22Rv1 (cell line): ENCODE data around the gene DSC1.
"Not testable (repeated sequence)": the region's sequence is repeated elsewhere in the genome, so short reads cannot be mapped to it uniquely, and the experiment has no call there.

Experiments used
- H3K27ac ChIP-seq: fragments of 450-650 bp; 2 replicates; pipeline ENCODE4 v1.5.1; 2017
- ZFX ChIP-seq: fragments of 450-650 bp; IDR thresholded peaks from 2 replicates; pipeline ENCODE4 v1.6.1; 2017; ENCODE audit warnings: antibody characterized with exemption, borderline replicate concordance
- TF ChIP-seq, protein P1 (sequence below): fragments of 450-650 bp; IDR thresholded peaks from 2 replicates; pipeline ENCODE4 v1.5.1; 2017; ENCODE audit warnings: mild to moderate bottlenecking

DSC1 gene

GRCh38 chr18:31129398-31130115 lies 33.1 kb downstream of the DSC1 start:
- no peak for TF ChIP-seq ZFX
- TF ChIP-seq, protein P1, sequence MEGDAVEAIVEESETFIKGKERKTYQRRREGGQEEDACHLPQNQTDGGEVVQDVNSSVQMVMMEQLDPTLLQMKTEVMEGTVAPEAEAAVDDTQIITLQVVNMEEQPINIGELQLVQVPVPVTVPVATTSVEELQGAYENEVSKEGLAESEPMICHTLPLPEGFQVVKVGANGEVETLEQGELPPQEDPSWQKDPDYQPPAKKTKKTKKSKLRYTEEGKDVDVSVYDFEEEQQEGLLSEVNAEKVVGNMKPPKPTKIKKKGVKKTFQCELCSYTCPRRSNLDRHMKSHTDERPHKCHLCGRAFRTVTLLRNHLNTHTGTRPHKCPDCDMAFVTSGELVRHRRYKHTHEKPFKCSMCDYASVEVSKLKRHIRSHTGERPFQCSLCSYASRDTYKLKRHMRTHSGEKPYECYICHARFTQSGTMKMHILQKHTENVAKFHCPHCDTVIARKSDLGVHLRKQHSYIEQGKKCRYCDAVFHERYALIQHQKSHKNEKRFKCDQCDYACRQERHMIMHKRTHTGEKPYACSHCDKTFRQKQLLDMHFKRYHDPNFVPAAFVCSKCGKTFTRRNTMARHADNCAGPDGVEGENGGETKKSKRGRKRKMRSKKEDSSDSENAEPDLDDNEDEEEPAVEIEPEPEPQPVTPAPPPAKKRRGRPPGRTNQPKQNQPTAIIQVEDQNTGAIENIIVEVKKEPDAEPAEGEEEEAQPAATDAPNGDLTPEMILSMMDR = no peak
- no peak overlapping the region for H3K27ac ChIP-seq

DNA sequence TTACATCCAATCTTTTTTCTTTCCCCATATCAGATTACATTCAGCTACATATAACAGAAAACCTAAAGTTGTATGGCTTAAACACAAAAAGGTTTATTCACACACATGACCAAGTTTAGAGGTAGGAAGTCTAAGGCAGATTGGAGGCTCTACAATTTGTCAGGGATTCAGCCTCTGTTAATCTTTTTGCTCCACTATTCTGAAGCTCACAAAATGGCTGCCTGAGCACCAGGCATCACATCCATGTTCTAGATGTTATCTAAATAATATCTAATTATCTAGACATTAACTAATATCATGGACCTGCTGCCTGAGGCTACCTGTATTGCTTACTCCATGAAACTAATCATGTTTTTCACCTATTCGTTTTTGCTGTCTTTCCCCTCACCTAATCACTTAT lies 36.8 kb downstream of the DSC1 start:
- TF ChIP-seq, protein P1 = no peak
- H3K27ac ChIP-seq = no peak overlapping the region

GRCh38 chr18:31123125-31123524 lies 39.5 kb downstream of the DSC1 start:
- not testable (repeated sequence) for H3K27ac ChIP-seq

- no peak overlapping the region for H3K27ac ChIP-seq
- TF ChIP-seq, protein P1 = no peak
- TF ChIP-seq ZFX = no peak
Measured at GRCh38 chr18:31120594-31120993, 42.1 kb downstream of the DSC1 start.

GRCh38 chr18:31116853-31117595 lies 45.6 kb downstream of the DSC1 start:
- no peak for TF ChIP-seq ZFX
- TF ChIP-seq, protein P1 = no peak

GRCh38 chr18:31112804-31113203 lies 49.9 kb downstream of the DSC1 start:
- TF ChIP-seq, protein P1 = no peak
- no peak for TF ChIP-seq ZFX
- H3K27ac ChIP-seq = no peak overlapping the region

More at GRCh38 chr18:31116853-31117595, 45.6 kb downstream of the DSC1 start:
- H3K27ac ChIP-seq = no peak overlapping the region

- TF ChIP-seq ZFX = no peak
- TF ChIP-seq, protein P1 = no peak
- H3K27ac ChIP-seq = no peak overlapping the region
Measured at GRCh38 chr18:31105733-31106132, 56.9 kb downstream of the DSC1 start.
